Gastrocnemius medialis (tissue), 4 donors: ENCODE data around the gene TNXB.

ENCODE experiments used
- POLR2A ChIP-seq, 2 donors: fragments of 450-650 bp; IDR thresholded peaks; one replicate each; pipeline ENCODE4 v1.6.1; 2017; ENCODE audit warnings: antibody characterized with exemption in 2 of 2, mild to moderate bottlenecking in 2 of 2, moderate library complexity in 2 of 2
- TF ChIP-seq, protein P1 (sequence below), 5 experiments: fragments of 450-650 bp in 3 of 5; fragments of 200-600 bp in 2 of 5; sonication (generic) in 2 of 5; IDR thresholded peaks in 4 of 5; conservative IDR thresholded peaks in 1 of 5; 1 replicate in 4 of 5; 2 replicates in 1 of 5; pipeline ENCODE4 v1.5.1; 2016 to 2019; ENCODE audit warnings: antibody characterized with exemption in 5 of 5, mild to moderate bottlenecking in 3 of 5, moderate library complexity in 3 of 5

DNA sequence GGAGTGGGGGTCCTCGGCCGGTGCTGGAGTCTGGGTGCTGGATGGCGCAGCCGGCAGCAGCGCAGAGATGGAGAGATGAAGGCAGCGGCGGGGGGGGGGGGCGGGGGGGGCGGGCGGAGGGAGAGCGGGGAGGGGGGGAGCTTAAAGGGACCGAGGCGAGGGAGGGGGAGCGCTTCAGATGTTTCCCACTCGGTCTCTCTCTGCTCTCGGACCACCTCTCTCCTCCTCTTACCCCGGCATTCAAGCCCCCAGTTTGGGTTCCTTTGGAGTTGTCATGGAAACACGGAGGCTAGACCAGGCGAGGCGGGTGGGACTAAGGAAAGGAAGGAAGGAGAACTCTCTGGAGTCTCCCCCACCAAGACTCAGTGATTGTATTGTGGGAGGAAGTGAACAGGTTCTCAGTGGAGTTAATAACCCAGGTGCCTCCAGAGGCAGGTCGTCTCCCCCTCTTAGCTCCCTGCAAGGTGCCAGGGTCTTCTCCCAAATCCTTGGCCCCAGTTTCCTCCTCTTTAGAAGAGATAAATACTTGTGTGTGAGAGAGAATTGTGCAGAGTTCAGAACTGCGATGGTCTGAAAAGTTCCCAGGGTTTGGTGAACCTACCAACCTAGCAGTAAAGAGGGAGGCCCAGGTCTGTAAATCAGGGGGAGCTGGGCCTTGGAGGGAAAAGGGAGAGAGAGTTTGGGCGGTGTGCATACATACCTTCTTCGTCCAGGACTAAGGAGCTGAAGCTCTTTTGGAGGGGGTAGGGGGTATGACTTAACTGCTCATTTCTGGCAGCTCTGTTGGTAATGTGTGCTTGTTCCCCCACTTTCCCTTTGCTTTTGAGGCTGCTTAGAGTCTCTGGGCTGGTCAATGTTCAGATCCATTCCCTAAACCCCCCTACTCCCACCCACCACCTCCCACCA lies 43.0 kb upstream of the TNXB start, which contains the start of gene PRRT1:
- TF ChIP-seq POLR2A (IDR thresholded peaks at IDR 0.05), result no peak
- TF ChIP-seq, protein P1, sequence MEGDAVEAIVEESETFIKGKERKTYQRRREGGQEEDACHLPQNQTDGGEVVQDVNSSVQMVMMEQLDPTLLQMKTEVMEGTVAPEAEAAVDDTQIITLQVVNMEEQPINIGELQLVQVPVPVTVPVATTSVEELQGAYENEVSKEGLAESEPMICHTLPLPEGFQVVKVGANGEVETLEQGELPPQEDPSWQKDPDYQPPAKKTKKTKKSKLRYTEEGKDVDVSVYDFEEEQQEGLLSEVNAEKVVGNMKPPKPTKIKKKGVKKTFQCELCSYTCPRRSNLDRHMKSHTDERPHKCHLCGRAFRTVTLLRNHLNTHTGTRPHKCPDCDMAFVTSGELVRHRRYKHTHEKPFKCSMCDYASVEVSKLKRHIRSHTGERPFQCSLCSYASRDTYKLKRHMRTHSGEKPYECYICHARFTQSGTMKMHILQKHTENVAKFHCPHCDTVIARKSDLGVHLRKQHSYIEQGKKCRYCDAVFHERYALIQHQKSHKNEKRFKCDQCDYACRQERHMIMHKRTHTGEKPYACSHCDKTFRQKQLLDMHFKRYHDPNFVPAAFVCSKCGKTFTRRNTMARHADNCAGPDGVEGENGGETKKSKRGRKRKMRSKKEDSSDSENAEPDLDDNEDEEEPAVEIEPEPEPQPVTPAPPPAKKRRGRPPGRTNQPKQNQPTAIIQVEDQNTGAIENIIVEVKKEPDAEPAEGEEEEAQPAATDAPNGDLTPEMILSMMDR (IDR thresholded peaks at IDR 0.05 in 4 of 5, conservative IDR thresholded peaks at IDR 0.05 in 1 of 5), result no peak
